ENCODE results near the gene LEMD3. TPM values are rescaled to one million over a fixed set of nuclear protein-coding genes. Genes with fewer than 3 reads are reported as not detected.

LEMD3 gene
- total RNA-seq, result 25.5 and 25.6 TPM in 2 replicates

DNA sequence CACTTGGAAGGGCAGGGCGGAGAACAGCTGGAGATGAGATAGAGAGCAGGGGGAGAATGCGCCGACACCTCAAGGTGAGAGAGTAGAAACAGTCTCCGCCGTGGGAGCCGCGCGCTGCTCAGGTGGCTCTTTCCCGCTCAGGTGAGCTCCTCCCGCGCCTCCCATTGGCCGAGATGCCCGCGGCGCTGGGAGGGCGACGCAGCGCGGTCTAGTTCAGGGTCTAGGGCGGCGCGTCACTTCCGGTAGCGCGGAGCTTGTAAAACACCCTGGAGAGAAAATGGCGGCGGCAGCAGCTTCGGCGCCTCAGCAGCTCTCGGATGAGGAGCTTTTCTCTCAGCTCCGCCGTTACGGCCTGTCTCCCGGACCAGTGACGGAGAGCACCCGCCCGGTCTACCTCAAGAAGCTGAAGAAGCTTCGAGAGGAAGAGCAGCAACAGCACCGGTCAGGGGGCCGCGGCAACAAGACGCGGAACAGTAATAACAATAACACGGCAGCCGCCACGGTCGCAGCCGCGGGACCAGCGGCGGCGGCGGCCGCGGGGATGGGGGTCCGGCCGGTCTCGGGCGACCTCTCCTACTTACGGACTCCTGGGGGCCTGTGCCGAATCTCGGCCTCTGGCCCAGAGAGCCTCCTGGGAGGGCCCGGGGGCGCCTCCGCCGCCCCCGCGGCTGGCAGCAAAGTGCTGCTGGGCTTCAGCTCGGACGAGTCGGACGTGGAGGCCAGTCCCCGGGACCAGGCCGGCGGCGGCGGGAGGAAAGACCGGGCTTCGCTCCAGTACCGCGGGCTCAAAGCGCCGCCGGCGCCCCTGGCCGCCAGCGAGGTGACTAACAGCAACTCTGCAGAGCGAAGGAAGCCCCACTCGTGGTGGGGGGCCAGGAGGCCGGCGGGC lies at the start of gene LEMD3:
TSS of gene LEMD3 (plus strand) at position 264 of the 889 bp plus-strand sequence. CDS start at position 278, 14 bp downstream.
- peak within 1 kb of the TSS; percentile 96 for H3K4me3 ChIP-seq (ENCODE audit: low read depth, low read length)
- DNase-seq (ENCODE audit: low read depth) (peak; percentile 91), FAIRE-seq (no peak)
- H3K36me3 ChIP-seq (ENCODE audit: control insufficient read depth, insufficient read depth, low read length), result no peaks in the 10 kb centered on the region
- no peaks in the 10 kb centered on the region for H3K27me3 ChIP-seq (ENCODE audit: control insufficient read depth, insufficient read depth, low read length)
- TF ChIP-seq, protein P1, sequence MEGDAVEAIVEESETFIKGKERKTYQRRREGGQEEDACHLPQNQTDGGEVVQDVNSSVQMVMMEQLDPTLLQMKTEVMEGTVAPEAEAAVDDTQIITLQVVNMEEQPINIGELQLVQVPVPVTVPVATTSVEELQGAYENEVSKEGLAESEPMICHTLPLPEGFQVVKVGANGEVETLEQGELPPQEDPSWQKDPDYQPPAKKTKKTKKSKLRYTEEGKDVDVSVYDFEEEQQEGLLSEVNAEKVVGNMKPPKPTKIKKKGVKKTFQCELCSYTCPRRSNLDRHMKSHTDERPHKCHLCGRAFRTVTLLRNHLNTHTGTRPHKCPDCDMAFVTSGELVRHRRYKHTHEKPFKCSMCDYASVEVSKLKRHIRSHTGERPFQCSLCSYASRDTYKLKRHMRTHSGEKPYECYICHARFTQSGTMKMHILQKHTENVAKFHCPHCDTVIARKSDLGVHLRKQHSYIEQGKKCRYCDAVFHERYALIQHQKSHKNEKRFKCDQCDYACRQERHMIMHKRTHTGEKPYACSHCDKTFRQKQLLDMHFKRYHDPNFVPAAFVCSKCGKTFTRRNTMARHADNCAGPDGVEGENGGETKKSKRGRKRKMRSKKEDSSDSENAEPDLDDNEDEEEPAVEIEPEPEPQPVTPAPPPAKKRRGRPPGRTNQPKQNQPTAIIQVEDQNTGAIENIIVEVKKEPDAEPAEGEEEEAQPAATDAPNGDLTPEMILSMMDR (IDR thresholded peaks at IDR 0.05; ENCODE audit: insufficient read depth, low read length, severe bottlenecking), result peak; percentile 7

- Histone ChIP-seq H3K4me3 (ENCODE audit: low read depth, low read length) (no peak within 1 kb of the TSS), H3K27me3 (ENCODE audit: control insufficient read depth, insufficient read depth, low read length) (peaks cover 6% of the 10 kb centered on the region), H3K36me3 (ENCODE audit: control insufficient read depth, insufficient read depth, low read length) (no peaks in the 10 kb centered on the region)
- FAIRE-seq (no peak), DNase-seq (ENCODE audit: low read depth) (peak; percentile 17)
- TF ChIP-seq, protein P1 (IDR thresholded peaks at IDR 0.05; ENCODE audit: insufficient read depth, low read length, severe bottlenecking), result peak; percentile 34
These were observed 48.1 kb upstream of the LEMD3 start, which contains the start of gene WIF1 for GRCh38 chr12:65121049-65121955. Gene WIF1 (minus strand): TSS chr12:65121305. CDS start chr12:65121191, 114 bp downstream.

DNA sequence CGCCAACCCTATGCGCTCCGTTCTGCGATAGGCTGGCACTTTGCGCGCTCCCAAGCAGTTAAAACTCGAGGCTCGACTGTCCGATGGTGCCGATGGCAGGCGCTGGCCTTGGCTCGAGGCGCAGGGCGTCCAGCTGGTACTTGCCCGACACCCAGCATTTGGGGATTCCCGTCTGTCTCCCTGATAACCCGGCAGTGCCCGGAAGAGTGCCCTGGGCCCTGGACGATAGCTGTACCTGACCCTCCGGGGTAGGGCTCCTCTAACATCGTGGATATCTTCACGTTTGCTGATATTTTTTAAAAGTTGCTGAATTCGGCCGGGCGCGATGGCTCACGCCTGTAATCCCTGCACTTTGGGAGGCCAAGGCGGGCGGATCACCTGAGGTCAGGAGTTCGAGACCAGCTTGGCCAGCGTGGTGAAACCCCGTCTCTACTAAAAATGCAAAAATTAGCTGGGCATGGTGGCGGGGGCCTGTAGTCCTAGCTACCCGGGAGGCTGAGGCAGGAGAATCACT lies 47.4 kb upstream of the LEMD3 start:
- FAIRE-seq (no peak), DNase-seq (ENCODE audit: low read depth) (no peak)
- H3K36me3 ChIP-seq (ENCODE audit: control insufficient read depth, insufficient read depth, low read length), result no peaks in the 10 kb centered on the region
- TF ChIP-seq, protein P1 (IDR thresholded peaks at IDR 0.05; ENCODE audit: insufficient read depth, low read length, severe bottlenecking), result no peak
- peaks cover 8% of the 10 kb centered on the region for H3K27me3 ChIP-seq (ENCODE audit: control insufficient read depth, insufficient read depth, low read length)
- no peak overlapping the region for H3K4me3 ChIP-seq (ENCODE audit: low read depth, low read length)

DNA sequence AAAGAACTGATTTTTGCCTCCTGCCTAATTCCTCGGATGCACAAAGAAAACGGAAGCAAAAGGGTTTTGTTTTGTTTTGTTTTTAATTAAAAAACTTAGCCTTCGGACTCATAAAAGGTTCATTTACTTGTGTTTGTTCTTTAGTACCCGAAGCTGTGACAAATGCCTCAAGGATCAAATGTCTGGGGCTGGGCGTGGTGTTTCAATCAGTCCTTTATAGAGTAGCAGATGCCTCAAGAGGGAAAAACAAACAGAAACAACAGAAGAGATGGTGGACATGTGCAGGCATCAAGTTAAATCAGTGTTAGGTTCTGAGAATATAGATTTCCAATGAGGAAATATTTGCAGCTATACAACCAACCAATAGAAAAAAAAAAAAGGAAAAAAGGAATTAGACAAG lies 46.7 kb upstream of the LEMD3 start:
- H3K27me3 ChIP-seq (ENCODE audit: control insufficient read depth, insufficient read depth, low read length), result peaks cover 8% of the 10 kb centered on the region
- DNase-seq (ENCODE audit: low read depth) (no peak), FAIRE-seq (no peak)
- H3K4me3 ChIP-seq (ENCODE audit: low read depth, low read length), result no peak overlapping the region
- TF ChIP-seq, protein P1 (IDR thresholded peaks at IDR 0.05; ENCODE audit: insufficient read depth, low read length, severe bottlenecking), result no peak
- no peaks in the 10 kb centered on the region for H3K36me3 ChIP-seq (ENCODE audit: control insufficient read depth, insufficient read depth, low read length)

DNA sequence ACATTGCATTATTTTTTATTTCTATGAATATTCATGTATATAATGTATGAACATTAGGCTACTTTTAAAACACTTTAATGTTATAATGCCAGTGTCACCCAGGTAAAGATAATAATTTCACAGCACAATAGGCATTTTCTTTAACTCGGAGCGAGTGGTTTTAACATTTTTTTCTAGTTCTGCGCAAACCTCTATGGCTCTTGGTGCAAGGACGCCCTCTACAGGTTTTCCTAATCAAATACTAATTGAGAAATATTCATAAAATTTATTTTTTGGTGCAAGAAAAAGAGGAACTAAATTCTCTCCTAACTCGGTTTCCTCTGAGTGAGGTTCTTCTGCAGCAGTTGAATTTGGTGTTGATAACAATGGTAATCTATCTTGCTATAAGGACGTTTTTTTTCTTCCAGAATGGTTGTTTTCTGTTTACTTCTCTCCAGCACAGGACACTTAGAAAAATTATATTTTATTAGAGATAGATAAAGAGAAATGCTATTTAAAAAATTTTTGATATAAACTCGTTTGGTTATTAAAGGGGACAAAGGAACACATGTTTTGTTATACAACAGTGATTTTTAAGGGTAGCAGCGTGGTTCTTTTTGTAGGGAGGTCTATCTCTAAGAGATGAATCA lies 45.8 kb upstream of the LEMD3 start:
- Histone ChIP-seq H3K4me3 (ENCODE audit: low read depth, low read length) (no peak overlapping the region), H3K27me3 (ENCODE audit: control insufficient read depth, insufficient read depth, low read length) (peaks cover 8% of the 10 kb centered on the region), H3K36me3 (ENCODE audit: control insufficient read depth, insufficient read depth, low read length) (no peaks in the 10 kb centered on the region)
- TF ChIP-seq, protein P1 (IDR thresholded peaks at IDR 0.05; ENCODE audit: insufficient read depth, low read length, severe bottlenecking), result peak; percentile 46
- DNase-seq (ENCODE audit: low read depth), result peak; percentile 35
- no peak for FAIRE-seq
